SH-SY5Y (cell line): ENCODE data around the gene PAQR5.

Experiments
- GATA2 ChIP-seq: IDR thresholded peaks from 2 replicates; pipeline ENCODE4 v1.6.1; 2011; ENCODE audit warnings: mild to moderate bottlenecking, low read depth, low read length
- GATA3 ChIP-seq: IDR thresholded peaks from 2 replicates; pipeline ENCODE4 v1.6.1; 2011; ENCODE audit warnings: low read depth, mild to moderate bottlenecking, low read length, moderate library complexity

Gene PAQR5

GRCh38 chr15:69298697-69299441 is at the start of gene PAQR5:
Gene PAQR5 (plus strand): TSS chr15:69298912. CDS start chr15:69360081, 61,169 bp downstream.
- TF ChIP-seq GATA2 = no peak
- TF ChIP-seq GATA3 = no peak

- no peak for TF ChIP-seq GATA2
- TF ChIP-seq GATA3 = no peak
These were observed 45.6 kb upstream of the PAQR5 start for GRCh38 chr15:69253156-69253555.

GRCh38 chr15:69265347-69265955 is 33.3 kb upstream of the PAQR5 start:
- no peak for TF ChIP-seq GATA3
- TF ChIP-seq GATA2 = no peak

- no peak for TF ChIP-seq GATA2
- TF ChIP-seq GATA3 = no peak
These were observed 27.5 kb upstream of the PAQR5 start for GRCh38 chr15:69271217-69271616.

GRCh38 chr15:69272139-69272538 is 26.6 kb upstream of the PAQR5 start:
- no peak for TF ChIP-seq GATA3

GRCh38 chr15:69272891-69273290 is 25.8 kb upstream of the PAQR5 start:
- no peak for TF ChIP-seq GATA2
- TF ChIP-seq GATA3 = no peak

GRCh38 chr15:69275074-69275670 is 23.5 kb upstream of the PAQR5 start:
- no peak for TF ChIP-seq GATA3
- TF ChIP-seq GATA2 = no peak

GRCh38 chr15:69275933-69276560 is 22.7 kb upstream of the PAQR5 start:
- TF ChIP-seq GATA2 = no peak
- TF ChIP-seq GATA3 = no peak

GRCh38 chr15:69277316-69277715 is 21.4 kb upstream of the PAQR5 start:
- TF ChIP-seq GATA2 = no peak
- no peak for TF ChIP-seq GATA3

GRCh38 chr15:69279636-69280035 is 19.1 kb upstream of the PAQR5 start:
- TF ChIP-seq GATA3 (no peak), GATA2 (no peak)

- TF ChIP-seq GATA3 (no peak), GATA2 (no peak)
These were observed 17.9 kb upstream of the PAQR5 start for GRCh38 chr15:69280783-69281182.

- TF ChIP-seq GATA3 = no peak
- TF ChIP-seq GATA2 = no peak
These were observed 16.5 kb upstream of the PAQR5 start for GRCh38 chr15:69282104-69282743.

GRCh38 chr15:69285834-69286233 is 12.9 kb upstream of the PAQR5 start:
- TF ChIP-seq GATA2 (no peak), GATA3 (no peak)

GRCh38 chr15:69288011-69288410 is 10.7 kb upstream of the PAQR5 start:
- TF ChIP-seq GATA3 = no peak
